ENCODE measurements around the gene NASP. TPM values are rescaled to one million over a fixed set of nuclear protein-coding genes. Genes with fewer than 3 reads are reported as not detected.

Gene NASP
- total RNA-seq, 1 donor from 2014 or later = 59.5 TPM

DNA sequence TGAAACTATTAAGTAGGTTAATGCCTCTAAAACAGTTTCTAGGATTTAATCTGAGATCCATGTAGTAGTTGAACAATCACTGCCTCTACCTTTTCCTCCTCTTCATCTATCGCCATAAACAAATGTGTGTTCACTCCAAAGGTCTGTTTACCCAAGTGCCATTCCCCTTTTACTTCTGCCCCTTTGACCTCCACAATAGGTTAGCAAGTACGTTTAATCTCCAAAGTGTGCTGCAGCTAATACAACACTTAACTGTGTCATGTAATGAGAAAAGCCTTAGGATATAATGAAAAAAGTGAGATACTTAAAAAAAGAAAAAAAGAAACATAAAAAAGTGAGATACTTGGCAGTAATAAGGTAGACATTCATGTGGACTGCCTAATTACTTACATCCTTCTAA lies 74.3 kb downstream of the NASP start:
- no peak for FAIRE-seq

DNA sequence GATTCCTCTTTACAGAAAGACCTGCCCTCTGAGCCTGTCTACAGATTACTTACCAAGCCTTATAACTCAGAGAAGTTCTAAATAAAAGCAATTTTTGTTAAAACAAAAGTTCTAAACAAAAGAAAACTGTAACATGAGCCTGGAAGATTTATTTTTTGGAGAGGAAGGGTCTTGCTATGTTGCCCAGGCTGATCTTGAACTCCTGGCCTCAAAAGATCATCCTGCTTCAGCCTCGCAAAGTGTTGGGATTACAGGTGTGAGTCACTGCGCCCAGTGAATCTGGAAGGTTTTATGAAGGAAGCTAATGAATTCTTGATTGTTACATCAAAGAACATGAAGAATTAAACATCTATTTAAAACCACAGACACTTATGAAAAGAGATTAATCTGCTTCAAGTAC lies 75.4 kb downstream of the NASP start:
- DNase-seq (ENCODE audit: low spot score in 2 of 2) (no peak), FAIRE-seq (no peak)

More for the DNA sequence above, 74.3 kb downstream of the NASP start:
- no peak for DNase-seq (ENCODE audit: low spot score in 2 of 2)

GRCh38 chr1:45660336-45660735 lies 76.5 kb downstream of the NASP start:
- FAIRE-seq = no peak

GRCh38 chr1:45666836-45667235 lies 83.0 kb downstream of the NASP start:
- DNase-seq (ENCODE audit: low spot score in 2 of 2) (no peak), FAIRE-seq (no peak)

More at GRCh38 chr1:45660336-45660735, 76.5 kb downstream of the NASP start:
- no peak for DNase-seq (ENCODE audit: low spot score in 2 of 2)

- FAIRE-seq (no peak), DNase-seq (ENCODE audit: low spot score in 2 of 2) (no peak)
Observed at GRCh38 chr1:45667321-45668111, 83.7 kb downstream of the NASP start.

Small RNA genes within 50 kb of the gene (small RNA-seq; reads per million reads assigned to genes)
- gene AL355480.1 (not detected), gene AL355480.2 (not detected), gene AL355480.3 (not detected), gene AL355480.4 (not detected)

Other genes with a start within 250 kb of the NASP start
- 7.3 TPM for gene TOE1, start 243.9 kb upstream of the NASP start, total RNA-seq
- 20.8 TPM for gene MUTYH, start 243.6 kb upstream of the NASP start, total RNA-seq
- 0.82 TPM for gene TESK2, start 92.9 kb upstream of the NASP start, total RNA-seq
- under 0.01 TPM for gene CCDC163, start 84.0 kb upstream of the NASP start, total RNA-seq
- 2.0 TPM for gene MMACHC, start 83.7 kb upstream of the NASP start, total RNA-seq
- 217 TPM for gene PRDX1, start 62.2 kb upstream of the NASP start, total RNA-seq
- gene AKR1A1, start 33.2 kb upstream of the NASP start, total RNA-seq = 74.6 TPM
- 0.41 TPM for gene CCDC17, start 40.0 kb downstream of the NASP start, total RNA-seq
- 58.7 TPM for gene GPBP1L1, start 102.5 kb downstream of the NASP start, total RNA-seq
- gene TMEM69, start 104.1 kb downstream of the NASP start, total RNA-seq = 17.9 TPM
- gene IPP, start 166.6 kb downstream of the NASP start, total RNA-seq = 10.2 TPM
- gene MAST2, start 219.6 kb downstream of the NASP start, total RNA-seq = 45.2 TPM